Measurements from ENCODE around the gene LRSAM1. TPM values are rescaled to one million over a fixed set of nuclear protein-coding genes. Genes with fewer than 3 reads are reported as not detected.

LRSAM1 gene
- total and polyA plus RNA-seq, 4 donors: 6.6 to 9.7 (median 7.1) TPM

DNA sequence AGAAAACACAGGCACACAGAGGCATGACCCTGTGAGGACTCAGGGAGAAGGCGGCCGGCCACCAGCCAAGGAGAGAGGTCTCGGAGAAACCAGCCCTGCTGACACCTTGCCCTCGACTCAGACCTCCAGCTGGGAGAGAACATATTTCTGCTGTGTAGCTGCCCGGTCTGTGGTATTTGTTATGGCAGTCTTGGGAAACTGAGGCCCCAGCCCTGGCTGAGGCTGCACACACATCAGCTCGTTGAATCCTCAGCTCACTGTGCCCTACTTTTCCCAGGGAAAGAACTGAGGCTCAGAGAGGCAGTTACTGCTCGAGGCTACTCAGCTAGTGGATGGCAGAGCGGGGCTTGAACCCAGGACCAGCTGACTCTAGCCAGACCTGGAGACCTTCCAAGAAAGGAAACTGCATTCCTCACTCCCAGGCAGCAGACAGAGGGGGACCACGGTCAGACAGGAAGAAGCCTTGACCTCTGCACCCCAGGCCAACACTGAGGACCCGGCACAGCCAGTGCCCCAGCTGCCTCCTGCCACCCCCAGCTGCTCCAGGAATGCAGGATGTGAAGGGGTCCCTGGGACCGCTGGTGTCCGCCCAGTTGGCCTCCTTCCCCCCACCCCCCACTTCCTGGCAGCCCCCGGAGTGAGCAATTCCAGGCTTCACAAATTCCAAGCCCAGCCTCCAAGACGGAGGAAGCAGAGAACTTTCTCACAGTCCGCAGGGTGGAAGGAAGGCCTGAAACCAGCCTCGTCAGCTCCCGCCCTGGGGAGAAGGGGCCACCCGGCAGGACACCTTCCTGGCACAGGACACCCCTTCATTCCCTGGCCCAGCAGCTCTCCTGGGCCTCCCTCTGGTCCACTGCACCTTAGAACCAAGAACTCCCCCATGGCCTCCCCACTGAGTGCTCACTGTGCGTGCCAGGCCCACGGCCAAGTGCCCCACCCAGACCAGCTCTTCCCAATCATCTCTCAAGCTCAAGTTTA is 69.9 kb downstream of the LRSAM1 start:
- peaks cover 0 to 10% (median 6%) of the 10 kb centered on the region in 4 donors for H3K9me3 ChIP-seq (ENCODE audit: control insufficient read depth in 4 of 4, low read length in 3 of 4)
- peaks cover 2 to 8% (median 4%) of the 10 kb centered on the region in 4 donors for H3K36me3 ChIP-seq (ENCODE audit: control insufficient read depth in 4 of 4, insufficient read depth in 3 of 4, low read depth in 1 of 4, low read length in 3 of 4)
- no peak overlapping the region for H3K9ac ChIP-seq (ENCODE audit: low read depth in 1 of 2, low read length in 2 of 2)
- H3K4me1 ChIP-seq (ENCODE audit: control insufficient read depth in 4 of 4, insufficient read depth in 4 of 4, low read length in 3 of 4): peaks cover 0 to 10% (median 0%) of the 10 kb centered on the region in 4 donors
- TF ChIP-seq NR2F2 (IDR thresholded peaks at IDR 0.05) (peak; percentile 98), FOXA2 (IDR thresholded peaks at IDR 0.05) (no peak), REST (IDR thresholded peaks at IDR 0.05) (no peak), RXRA (IDR thresholded peaks at IDR 0.05) (peak; percentile 8 to 63), FOXA1 (IDR thresholded peaks at IDR 0.05) (no peak), YY1 (IDR thresholded peaks at IDR 0.05) (no peak)
- WGBS: 72% methylated on average over 20 of the region's 20 CpGs
- H3K4me3 ChIP-seq (ENCODE audit: low read depth in 1 of 3, low read length in 3 of 3): no peak overlapping the region
- peak overlapping the region; percentile 78 to 84 for H3K27ac ChIP-seq (ENCODE audit: low read depth in 1 of 2, low read length in 2 of 2)
- no peaks in the 10 kb centered on the region for H3K27me3 ChIP-seq (ENCODE audit: control insufficient read depth in 4 of 4, insufficient read depth in 4 of 4, low read length in 3 of 4)
- DNase-seq (ENCODE audit: low spot score): no peak

DNA sequence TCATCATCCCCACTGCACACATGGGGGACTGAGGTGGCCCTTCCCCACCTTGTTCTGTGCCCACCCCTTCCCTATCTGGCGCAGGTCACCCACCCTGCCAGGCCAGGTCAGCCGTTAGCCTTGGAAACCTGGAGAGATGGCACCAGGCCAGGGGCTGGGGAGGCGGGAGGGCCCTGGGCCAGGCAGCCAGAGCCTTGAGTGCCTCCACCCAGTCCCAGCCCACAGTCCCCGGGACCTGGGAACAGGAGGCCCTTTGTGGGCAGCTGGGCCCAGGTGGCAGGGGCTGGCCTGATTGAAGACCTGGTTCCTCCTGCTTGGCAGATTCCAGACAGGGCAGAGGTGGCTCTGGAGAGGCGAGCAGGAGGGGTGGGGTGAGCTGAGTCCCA is 70.6 kb downstream of the LRSAM1 start:
- DNase-seq (ENCODE audit: low spot score): no peak
- Histone ChIP-seq H3K36me3 (ENCODE audit: control insufficient read depth in 4 of 4, insufficient read depth in 3 of 4, low read depth in 1 of 4, low read length in 3 of 4) (peaks cover 0 to 5% (median 3%) of the 10 kb centered on the region in 4 donors), H3K9me3 (ENCODE audit: control insufficient read depth in 4 of 4, low read length in 3 of 4) (peaks cover 0 to 10% (median 6%) of the 10 kb centered on the region in 4 donors), H3K27ac (ENCODE audit: low read depth in 1 of 2, low read length in 2 of 2) (peak overlapping the region; percentile 78 to 84), H3K27me3 (ENCODE audit: control insufficient read depth in 4 of 4, insufficient read depth in 4 of 4, low read length in 3 of 4) (no peaks in the 10 kb centered on the region), H3K4me3 (ENCODE audit: low read depth in 1 of 3, low read length in 3 of 3) (no peak overlapping the region), H3K9ac (ENCODE audit: low read depth in 1 of 2, low read length in 2 of 2) (no peak overlapping the region), H3K4me1 (ENCODE audit: control insufficient read depth in 4 of 4, insufficient read depth in 4 of 4, low read length in 3 of 4) (peaks cover 0 to 10% (median 0%) of the 10 kb centered on the region in 4 donors)
- WGBS: 67% methylated on average over 5 of the region's 5 CpGs
- TF ChIP-seq SP1 (IDR thresholded peaks at IDR 0.05): no peak
- TF ChIP-seq JUND (IDR thresholded peaks at IDR 0.05): no peak
- TF ChIP-seq, protein P1, sequence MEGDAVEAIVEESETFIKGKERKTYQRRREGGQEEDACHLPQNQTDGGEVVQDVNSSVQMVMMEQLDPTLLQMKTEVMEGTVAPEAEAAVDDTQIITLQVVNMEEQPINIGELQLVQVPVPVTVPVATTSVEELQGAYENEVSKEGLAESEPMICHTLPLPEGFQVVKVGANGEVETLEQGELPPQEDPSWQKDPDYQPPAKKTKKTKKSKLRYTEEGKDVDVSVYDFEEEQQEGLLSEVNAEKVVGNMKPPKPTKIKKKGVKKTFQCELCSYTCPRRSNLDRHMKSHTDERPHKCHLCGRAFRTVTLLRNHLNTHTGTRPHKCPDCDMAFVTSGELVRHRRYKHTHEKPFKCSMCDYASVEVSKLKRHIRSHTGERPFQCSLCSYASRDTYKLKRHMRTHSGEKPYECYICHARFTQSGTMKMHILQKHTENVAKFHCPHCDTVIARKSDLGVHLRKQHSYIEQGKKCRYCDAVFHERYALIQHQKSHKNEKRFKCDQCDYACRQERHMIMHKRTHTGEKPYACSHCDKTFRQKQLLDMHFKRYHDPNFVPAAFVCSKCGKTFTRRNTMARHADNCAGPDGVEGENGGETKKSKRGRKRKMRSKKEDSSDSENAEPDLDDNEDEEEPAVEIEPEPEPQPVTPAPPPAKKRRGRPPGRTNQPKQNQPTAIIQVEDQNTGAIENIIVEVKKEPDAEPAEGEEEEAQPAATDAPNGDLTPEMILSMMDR (IDR thresholded peaks at IDR 0.05; ENCODE audit: low read depth, low read length, missing input control): no peak
- TF ChIP-seq HNF4G (IDR thresholded peaks at IDR 0.05): no peak
- no peak for TF ChIP-seq REST (IDR thresholded peaks at IDR 0.05)
- no peak for TF ChIP-seq RXRA (IDR thresholded peaks at IDR 0.05)

All from liver (tissue), 9 donors.